Activated T-cell treated with anti-CD3 and anti-CD28 coated beads, Interleukin-2, amount 50 U/mL, for 48 hours (primary cell): ENCODE measurements around the gene GREB1.

Experiments used
- DNase-seq, 2 experiments: peaks; one replicate each; pipeline ENCODE4 v3.0.0-alpha.2; 2020

Gene GREB1

DNA sequence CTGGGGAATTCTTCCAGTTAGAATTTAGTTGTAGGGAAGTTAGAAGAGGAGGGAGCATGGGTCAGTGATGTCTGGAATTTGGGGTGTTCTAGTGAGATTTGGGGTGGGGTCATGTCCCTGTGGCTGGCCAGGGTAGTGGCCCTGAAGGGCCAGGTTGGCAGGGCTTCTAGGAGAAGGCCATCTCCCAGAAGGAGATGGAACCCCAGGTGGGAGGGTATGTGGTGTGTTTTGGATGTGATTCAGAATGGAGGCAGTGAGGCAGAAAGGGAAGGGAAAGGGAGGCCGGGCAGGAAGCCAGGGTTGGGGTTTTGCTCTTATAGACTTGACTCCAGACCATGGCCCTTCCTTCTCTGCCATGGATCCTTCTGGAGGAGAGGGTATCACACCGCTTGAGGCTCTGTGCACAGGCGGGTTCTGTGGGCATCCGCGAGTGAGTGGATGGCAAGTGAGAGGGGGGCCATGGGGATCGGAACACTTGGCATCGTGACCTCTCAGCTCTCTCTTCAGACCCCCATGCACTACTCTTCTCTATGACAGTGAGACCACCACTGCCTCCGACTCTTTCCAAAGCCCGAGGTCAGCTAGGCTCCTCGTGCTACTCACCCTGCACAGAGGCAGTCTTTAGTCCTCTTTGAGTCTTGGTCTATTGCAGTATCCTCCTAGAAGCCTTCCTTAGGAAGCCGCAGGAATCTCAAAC, 7.3 kb downstream of the GREB1 start:
- no peak for DNase-seq

DNA sequence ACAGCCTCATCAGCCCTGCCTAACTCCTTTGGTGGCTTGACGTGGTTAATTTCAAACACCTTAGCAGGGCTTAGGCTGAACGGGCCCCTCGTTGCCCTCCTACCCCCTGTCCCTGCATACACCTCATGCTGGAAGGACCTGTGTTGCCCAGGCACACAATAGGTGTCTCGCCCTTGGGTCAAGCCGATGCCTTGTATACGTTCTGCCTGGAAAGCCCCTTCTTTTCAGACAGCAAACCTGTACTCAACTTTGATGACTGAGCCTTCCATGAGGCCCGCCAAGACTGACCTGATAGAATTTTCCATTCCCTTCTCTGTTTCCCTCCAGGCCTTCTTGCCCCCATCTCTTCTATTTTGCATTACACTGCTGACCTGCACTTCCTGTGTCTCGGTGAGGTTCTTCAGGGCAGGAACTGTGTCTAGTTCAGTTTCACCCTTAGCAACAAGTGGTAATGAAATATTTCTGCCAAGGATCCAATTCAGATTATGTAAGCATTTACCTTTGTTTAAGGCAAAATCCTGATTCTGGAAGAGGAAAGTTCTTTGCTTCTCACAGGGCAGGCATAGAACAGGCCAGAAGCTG, 7.9 kb downstream of the GREB1 start:
- no peak for DNase-seq

DNA sequence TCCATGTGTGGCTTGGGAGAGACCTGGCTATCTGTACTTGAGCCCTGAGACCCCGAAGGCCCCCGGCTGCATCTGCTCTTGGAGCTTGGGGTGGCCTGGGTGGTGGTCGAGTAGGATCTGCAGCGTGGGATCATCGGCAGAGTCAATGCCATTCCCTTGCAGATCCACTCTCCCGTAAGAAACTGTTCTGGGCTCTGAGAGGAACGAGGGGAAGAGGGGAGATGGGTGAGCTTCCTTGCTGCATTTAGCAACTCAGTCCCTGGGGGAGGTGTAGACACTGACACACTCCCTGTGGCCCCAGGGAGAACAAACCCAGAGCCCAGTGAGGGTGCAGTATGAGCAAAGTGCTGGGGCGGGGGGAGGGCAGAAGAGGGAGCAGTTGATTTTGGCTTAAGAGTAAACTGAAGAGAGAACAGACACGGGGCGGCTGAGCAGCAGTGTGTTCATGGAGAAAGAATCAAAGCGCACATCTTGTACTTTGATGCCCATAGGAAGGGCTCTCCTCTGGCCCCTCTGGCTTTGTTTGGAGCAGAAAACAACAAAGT, 8.5 kb downstream of the GREB1 start:
- DNase-seq = no peak

- DNase-seq = no peak
Observed at GRCh38 chr2:11543337-11544216, 9.7 kb downstream of the GREB1 start.

DNA sequence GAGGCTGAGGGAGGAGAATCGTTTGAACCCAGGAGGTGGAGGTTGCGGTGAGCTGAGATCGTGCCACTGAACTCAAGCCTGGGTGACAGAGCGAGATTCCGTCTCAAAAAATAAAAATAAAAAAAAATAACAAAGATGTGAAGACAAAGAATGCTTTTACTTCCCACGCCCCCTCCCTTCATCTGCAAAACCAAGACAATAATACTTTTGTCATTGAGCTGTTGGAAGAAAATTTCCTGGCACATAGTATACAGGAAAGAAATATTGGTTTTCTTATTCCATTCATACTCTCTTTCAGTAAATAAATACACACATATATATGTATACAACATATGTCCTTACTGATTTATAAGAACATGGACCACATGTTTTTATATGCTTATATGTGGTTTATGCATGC, 12.2 kb downstream of the GREB1 start:
- DNase-seq = no peak

DNA sequence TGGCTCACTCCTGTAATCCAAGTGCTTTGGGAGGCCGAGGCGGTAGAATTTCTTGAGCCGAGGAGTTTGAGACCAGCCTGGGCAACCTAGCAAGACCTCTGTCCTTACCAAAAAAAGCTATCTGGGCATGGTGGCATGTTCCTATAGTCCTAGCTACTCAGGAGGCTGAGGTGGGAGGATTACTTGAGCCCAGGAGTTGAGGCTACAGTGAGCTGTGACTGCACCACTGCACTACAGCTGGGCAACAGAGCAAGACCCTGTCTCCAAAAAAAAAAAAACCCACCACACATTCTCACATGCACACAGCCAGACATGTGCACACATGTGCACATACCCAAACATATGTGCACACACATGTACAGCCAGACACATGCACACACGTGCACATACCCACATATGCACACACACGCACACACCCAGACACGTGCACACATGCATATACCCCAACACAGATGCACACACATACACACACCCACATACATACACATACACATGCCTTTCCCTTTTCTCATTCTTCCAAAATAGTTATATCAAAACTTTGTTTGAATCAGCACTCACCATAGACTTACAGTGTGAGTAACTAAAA, 14.2 kb downstream of the GREB1 start:
- DNase-seq = no peak

DNA sequence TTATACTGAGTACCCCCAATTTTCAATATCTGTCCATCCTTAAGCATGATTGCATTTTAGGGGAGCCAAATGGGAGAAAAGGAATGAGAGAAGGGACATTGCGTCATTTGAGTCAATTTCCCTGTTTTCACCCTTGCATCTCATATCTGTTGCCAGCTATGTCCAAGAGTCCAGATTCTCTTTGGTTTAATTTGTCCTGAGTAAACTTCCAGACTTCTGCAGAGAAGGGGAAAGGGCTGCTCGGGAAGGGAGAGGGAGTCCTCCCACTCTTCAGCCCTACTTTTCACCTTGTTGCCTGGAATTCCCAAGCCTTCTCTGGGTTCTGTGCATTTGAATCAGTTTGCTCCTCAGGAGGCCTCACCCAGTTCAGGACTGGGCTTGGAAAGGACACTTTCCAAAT, 16.5 kb downstream of the GREB1 start:
- DNase-seq = no peak

- DNase-seq = no peak
Observed at GRCh38 chr2:11550901-11551568, 17.2 kb downstream of the GREB1 start.

GRCh38 chr2:11551569-11552259, 17.9 kb downstream of the GREB1 start:
- DNase-seq = no peak

DNA sequence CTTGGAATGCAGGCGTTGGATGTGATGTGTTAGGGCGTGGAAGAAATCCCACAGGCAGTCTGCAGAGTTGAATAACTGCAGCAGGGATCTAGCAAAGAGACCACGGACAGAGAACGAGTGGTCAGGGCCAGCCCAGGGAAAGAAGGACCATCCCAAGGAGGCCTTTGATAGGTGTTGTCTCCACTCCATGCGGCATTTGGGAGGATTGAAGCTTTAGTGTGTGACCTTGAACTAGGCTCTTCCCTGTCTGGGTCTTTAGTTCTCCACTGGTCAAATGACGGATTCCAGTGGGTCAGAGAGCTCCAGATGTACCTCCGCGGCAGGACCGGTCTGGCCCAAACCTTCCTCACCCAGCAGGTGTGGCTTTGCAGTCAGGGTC, 18.4 kb downstream of the GREB1 start:
- no peak for DNase-seq

- DNase-seq = no peak
Observed at GRCh38 chr2:11553661-11554398, 20.0 kb downstream of the GREB1 start.

DNA sequence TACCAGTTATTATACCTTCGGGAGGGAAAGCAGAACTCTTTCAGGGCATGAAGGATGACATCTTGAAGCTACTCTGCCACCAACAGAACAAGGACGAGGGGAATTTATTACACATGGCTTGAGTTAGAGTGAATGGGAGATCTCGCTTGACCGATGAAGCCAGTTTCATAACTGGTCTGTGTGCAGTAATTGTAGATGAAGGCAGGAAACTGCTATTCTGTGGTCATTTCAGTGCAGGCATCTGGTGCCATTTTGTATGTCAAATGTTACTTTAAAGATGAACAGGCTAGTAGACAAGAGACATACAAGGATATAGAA, 20.5 kb downstream of the GREB1 start:
- DNase-seq = no peak

DNA sequence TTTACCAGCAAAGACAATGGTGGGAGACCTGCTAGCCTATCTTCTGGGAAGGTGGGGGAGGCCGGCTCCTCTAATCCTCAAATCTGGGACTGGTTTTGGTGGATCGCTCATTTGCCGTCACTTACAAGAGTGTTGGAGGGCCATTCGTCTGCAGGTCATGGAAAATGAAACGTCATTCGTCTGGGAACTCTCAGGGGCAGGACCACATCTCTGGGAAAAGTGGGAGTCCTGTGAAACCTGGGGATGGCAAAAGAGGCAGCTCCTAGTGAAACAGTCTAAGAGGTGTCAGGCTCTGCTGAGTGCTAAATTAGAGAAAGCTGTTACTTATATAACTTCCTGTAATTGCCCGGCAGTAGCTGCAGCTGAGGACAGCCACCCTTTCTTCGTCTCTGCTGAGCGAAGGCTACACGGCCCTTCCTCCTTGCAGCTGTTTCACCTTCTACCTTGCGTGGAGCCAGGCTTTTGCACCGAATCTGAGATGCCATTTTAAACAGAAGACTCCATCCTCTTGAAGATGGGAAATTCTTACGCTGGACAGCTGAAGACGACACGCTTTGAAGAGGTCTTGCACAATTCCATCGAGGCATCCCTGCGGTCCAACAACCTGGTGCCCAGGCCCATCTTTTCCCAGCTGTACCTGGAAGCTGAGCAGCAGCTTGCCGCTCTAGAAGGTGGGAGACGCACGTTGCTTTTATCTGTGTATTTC, 22.4 kb downstream of the GREB1 start:
- DNase-seq = no peak

GRCh38 chr2:11558214-11558886, 24.5 kb downstream of the GREB1 start:
- no peak for DNase-seq

GRCh38 chr2:11559066-11559785, 25.4 kb downstream of the GREB1 start:
- DNase-seq = no peak

DNA sequence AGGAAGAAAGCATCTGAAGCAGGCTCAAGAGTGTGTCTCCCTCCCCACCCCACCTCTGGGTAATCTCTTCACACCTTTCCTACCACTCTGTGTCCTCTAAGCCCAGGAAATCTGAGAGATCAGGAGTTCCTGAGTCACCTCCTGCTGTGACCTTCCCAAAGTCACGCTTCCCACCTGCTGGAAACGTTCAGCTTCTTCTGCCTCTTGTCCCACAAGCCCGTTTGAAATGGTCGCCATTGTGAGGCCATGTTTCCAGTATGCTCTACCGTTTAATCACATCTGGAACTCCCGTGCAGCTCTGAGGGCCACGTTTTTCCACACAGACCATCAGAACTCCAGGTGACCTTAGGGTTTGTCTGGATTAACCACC, 25.9 kb downstream of the GREB1 start:
- DNase-seq = no peak

GRCh38 chr2:11560806-11561205, 27.0 kb downstream of the GREB1 start:
- no peak for DNase-seq

- no peak for DNase-seq
Observed at GRCh38 chr2:11562011-11562410, 28.2 kb downstream of the GREB1 start.

DNA sequence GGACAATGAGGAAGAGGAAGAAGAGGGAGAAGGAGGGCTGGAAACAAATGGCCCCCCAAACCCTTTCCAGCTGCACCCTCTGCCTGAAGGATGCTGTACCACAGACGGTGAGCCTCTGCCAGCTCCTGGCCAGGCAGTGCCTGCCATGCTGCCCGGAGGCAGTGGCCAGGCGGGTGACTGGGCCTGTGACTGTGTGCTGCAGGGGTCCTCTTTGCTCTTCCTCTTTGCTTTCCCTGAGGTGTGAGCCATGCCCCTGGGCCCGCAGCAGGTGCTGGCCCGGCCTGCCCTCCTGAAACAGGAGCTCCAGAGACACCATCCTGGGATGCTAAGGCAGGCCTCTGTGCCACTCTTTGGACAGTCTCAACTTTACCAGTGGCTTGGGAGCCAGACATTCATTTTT, 28.6 kb downstream of the GREB1 start:
- DNase-seq = no peak
